A549 (cell line): Measurements from ENCODE around the gene ZNF423.

Experiments used
- CEBPB ChIP-seq, 2 experiments: fragments of >200 bp in 1 of 2; sonication (Bioruptor Twin) in 1 of 2; formaldehyde crosslinking in 1 of 2; IDR thresholded peaks; 2 replicates each; pipeline ENCODE4 v1.6.1; 2012 to 2016
- MAX ChIP-seq: IDR thresholded peaks from 2 replicates; pipeline ENCODE4 v1.6.1; 2012
- POLR2A ChIP-seq: IDR thresholded peaks from 2 replicates; pipeline ENCODE4 v1.6.1; 2012; ENCODE audit warnings: mild to moderate bottlenecking, low read length
- SMC3 ChIP-seq: fragments of >200 bp; sonication (Bioruptor Twin); formaldehyde crosslinking; IDR thresholded peaks from 3 replicates; pipeline ENCODE4 v1.6.1; 2018; ENCODE audit warnings: inconsistent platforms
- USF2 ChIP-seq: fragments of 450-650 bp; IDR thresholded peaks from 2 replicates; pipeline ENCODE4 v1.6.1; 2014; ENCODE audit warnings: antibody characterized with exemption
- TF ChIP-seq, protein P1 (sequence below): fragments of >200 bp; sonication (Bioruptor Twin); formaldehyde crosslinking; IDR thresholded peaks from 3 replicates; pipeline ENCODE4 v1.5.1; 2016

DNA sequence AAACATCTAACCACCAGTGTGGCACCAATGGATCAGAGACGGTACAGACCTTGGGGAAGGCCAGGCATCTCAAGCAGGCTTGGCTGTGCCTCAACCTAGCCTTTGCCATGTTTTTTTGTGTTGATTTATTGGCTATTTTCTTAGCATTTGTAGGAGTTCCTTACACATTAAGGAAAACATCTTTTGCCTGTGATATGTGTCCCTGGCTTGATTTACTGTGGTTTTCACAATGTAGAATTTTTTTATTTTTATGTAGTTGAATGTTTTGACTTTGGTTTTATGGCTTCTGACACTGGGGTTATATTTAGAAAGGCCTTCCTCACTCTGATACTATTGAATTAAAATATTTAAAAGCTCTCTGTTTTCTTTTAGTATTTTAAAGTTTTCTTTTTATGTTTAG, 132.6 kb downstream of the ZNF423 start:
- TF ChIP-seq CEBPB (IDR thresholded peaks at IDR 0.05) (no peak), SMC3 (no peak), USF2 (no peak), MAX (no peak), POLR2A (no peak)
- TF ChIP-seq, protein P1, sequence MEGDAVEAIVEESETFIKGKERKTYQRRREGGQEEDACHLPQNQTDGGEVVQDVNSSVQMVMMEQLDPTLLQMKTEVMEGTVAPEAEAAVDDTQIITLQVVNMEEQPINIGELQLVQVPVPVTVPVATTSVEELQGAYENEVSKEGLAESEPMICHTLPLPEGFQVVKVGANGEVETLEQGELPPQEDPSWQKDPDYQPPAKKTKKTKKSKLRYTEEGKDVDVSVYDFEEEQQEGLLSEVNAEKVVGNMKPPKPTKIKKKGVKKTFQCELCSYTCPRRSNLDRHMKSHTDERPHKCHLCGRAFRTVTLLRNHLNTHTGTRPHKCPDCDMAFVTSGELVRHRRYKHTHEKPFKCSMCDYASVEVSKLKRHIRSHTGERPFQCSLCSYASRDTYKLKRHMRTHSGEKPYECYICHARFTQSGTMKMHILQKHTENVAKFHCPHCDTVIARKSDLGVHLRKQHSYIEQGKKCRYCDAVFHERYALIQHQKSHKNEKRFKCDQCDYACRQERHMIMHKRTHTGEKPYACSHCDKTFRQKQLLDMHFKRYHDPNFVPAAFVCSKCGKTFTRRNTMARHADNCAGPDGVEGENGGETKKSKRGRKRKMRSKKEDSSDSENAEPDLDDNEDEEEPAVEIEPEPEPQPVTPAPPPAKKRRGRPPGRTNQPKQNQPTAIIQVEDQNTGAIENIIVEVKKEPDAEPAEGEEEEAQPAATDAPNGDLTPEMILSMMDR: no peak
